Transverse colon (tissue), 3 donors: ENCODE data around the gene TGM1.

Experiments
- EP300 ChIP-seq: sonication (generic); formaldehyde crosslinking; IDR thresholded peaks from one replicate; pipeline ENCODE4 v1.6.1; 2017; ENCODE audit warnings: antibody characterized with exemption, low read depth
- TF ChIP-seq, protein P1 (sequence below), 5 experiments: fragments of 200-600 bp in 3 of 5; fragments of 450-650 bp in 2 of 5; sonication (generic) in 3 of 5; IDR thresholded peaks; 1 replicate in 2 of 5; 2 replicates in 3 of 5; pipeline ENCODE4 v1.5.1; 2016 to 2017; ENCODE audit warnings: antibody characterized with exemption in 5 of 5, inconsistent platforms in 3 of 5, mild to moderate bottlenecking in 2 of 5, moderate library complexity in 1 of 5

DNA sequence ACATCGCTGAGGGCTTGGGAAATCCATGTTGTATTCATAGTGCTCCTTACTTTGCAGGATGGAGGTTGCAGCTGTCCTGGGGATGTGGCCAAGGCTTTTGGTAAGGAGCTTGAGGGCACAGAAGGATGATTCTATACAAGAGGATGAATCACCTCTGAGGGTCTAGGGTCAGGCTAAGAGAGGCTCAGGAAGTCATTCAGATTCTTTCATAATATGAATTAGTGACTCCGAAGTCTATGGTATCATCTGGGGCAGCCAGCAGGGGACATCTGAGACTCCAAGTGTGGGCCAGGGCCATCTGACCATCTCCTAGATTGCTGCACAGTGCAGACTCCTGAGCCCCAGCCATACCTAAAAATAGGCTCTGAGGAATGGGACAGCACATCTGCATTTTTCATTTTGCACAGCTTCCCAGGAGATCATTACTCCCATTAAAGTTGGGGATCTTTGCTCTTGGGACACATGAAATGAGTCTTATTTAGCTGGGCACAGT is 25.5 kb downstream of the TGM1 start:
- no peak for TF ChIP-seq EP300
- TF ChIP-seq, protein P1, sequence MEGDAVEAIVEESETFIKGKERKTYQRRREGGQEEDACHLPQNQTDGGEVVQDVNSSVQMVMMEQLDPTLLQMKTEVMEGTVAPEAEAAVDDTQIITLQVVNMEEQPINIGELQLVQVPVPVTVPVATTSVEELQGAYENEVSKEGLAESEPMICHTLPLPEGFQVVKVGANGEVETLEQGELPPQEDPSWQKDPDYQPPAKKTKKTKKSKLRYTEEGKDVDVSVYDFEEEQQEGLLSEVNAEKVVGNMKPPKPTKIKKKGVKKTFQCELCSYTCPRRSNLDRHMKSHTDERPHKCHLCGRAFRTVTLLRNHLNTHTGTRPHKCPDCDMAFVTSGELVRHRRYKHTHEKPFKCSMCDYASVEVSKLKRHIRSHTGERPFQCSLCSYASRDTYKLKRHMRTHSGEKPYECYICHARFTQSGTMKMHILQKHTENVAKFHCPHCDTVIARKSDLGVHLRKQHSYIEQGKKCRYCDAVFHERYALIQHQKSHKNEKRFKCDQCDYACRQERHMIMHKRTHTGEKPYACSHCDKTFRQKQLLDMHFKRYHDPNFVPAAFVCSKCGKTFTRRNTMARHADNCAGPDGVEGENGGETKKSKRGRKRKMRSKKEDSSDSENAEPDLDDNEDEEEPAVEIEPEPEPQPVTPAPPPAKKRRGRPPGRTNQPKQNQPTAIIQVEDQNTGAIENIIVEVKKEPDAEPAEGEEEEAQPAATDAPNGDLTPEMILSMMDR (IDR thresholded peaks at IDR 0.05), result no peak
